ENCODE measurements around the gene HMCES. TPM values are rescaled to one million over a fixed set of nuclear protein-coding genes. Genes with fewer than 3 reads are reported as not detected.

HMCES gene
- polyA plus RNA-seq, 1 of the 3 experiments (the other 2 are of a cell fraction), result 32.4 TPM

DNA sequence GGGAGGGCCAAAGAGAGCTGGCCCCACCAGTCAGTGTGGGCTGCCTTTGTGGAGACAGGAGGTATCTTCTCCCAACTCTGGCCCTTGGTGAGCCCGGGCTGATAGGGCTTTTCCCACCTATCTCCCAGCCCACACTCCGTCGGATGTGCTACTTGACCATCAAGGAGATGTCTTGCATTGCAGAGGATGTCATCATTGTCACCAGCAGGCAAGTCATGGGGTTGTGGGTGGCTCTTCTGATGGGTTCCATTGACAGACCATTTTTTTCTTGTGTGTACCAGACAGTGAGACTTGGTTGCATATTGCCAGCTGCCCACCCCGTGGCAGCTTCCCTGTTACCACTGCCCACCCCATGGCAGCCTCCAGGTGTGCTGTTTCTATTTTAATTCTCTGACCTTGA is 25.9 kb upstream of the HMCES start:
- TF ChIP-seq MEF2A (IDR thresholded peaks at IDR 0.05; ENCODE audit: borderline replicate concordance, low read depth) (no peak), RFX5 (IDR thresholded peaks at IDR 0.05; ENCODE audit: low read length) (no peak), FOXJ3 (CRISPR knock-in tag; IDR thresholded peaks at IDR 0.05) (no peak), NFIC (IDR thresholded peaks at IDR 0.05; ENCODE audit: borderline replicate concordance) (no peak)
- TF ChIP-seq, protein P1, sequence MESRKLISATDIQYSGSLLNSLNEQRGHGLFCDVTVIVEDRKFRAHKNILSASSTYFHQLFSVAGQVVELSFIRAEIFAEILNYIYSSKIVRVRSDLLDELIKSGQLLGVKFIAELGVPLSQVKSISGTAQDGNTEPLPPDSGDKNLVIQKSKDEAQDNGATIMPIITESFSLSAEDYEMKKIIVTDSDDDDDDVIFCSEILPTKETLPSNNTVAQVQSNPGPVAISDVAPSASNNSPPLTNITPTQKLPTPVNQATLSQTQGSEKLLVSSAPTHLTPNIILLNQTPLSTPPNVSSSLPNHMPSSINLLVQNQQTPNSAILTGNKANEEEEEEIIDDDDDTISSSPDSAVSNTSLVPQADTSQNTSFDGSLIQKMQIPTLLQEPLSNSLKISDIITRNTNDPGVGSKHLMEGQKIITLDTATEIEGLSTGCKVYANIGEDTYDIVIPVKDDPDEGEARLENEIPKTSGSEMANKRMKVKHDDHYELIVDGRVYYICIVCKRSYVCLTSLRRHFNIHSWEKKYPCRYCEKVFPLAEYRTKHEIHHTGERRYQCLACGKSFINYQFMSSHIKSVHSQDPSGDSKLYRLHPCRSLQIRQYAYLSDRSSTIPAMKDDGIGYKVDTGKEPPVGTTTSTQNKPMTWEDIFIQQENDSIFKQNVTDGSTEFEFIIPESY (IDR thresholded peaks at IDR 0.05; ENCODE audit: borderline replicate concordance, low read depth), result no peak
- TF ChIP-seq, protein P2, sequence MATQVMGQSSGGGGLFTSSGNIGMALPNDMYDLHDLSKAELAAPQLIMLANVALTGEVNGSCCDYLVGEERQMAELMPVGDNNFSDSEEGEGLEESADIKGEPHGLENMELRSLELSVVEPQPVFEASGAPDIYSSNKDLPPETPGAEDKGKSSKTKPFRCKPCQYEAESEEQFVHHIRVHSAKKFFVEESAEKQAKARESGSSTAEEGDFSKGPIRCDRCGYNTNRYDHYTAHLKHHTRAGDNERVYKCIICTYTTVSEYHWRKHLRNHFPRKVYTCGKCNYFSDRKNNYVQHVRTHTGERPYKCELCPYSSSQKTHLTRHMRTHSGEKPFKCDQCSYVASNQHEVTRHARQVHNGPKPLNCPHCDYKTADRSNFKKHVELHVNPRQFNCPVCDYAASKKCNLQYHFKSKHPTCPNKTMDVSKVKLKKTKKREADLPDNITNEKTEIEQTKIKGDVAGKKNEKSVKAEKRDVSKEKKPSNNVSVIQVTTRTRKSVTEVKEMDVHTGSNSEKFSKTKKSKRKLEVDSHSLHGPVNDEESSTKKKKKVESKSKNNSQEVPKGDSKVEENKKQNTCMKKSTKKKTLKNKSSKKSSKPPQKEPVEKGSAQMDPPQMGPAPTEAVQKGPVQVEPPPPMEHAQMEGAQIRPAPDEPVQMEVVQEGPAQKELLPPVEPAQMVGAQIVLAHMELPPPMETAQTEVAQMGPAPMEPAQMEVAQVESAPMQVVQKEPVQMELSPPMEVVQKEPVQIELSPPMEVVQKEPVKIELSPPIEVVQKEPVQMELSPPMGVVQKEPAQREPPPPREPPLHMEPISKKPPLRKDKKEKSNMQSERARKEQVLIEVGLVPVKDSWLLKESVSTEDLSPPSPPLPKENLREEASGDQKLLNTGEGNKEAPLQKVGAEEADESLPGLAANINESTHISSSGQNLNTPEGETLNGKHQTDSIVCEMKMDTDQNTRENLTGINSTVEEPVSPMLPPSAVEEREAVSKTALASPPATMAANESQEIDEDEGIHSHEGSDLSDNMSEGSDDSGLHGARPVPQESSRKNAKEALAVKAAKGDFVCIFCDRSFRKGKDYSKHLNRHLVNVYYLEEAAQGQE (IDR thresholded peaks at IDR 0.05; ENCODE audit: low read depth, low read length), result no peak
- Histone ChIP-seq H3K9me3 (no peaks in the 10 kb centered on the region), H4K20me1 (ENCODE audit: insufficient read depth) (0 out of 2 replicates have a peak, but pooled peaks cover 4% of the 10 kb centered on the region), H3K27ac (ENCODE audit: low read depth in 2 of 2, low read length in 1 of 2) (no peak overlapping the region), H3K4me3 (ENCODE audit: low read depth in 2 of 2, low read length in 1 of 2) (no peak overlapping the region), H3K4me1 (ENCODE audit: control insufficient read depth in 1 of 2, insufficient read depth in 2 of 2, low read depth in 1 of 2, low read length in 1 of 2) (peaks cover 0 to 13% of the 10 kb centered on the region in 2 experiments; a peak in 1 of 4 replicates), H3K9ac (no peak overlapping the region), H3K79me2 (ENCODE audit: insufficient read depth) (peaks cover 80% of the 10 kb centered on the region), H3K27me3 (ENCODE audit: insufficient read depth) (no peaks in the 10 kb centered on the region), H3K36me3 (replicated peaks in 1 of 2; ENCODE audit: control insufficient read depth in 1 of 2, insufficient read depth in 2 of 2, low read length in 1 of 2) (peaks cover 45 to 64% of the 10 kb centered on the region in 2 experiments), H3K9me2 (no peaks in the 10 kb centered on the region), H2AFZ (ENCODE audit: low read depth) (no peak overlapping the region), H3F3A (replicated peaks; ENCODE audit: insufficient read depth) (no peaks in the 10 kb centered on the region), H3K4me2 (no peak overlapping the region)
- POLR2A ChIA-PET, result no interaction called here
- 87% methylated on average over 3 of the region's 4 CpGs for WGBS (ENCODE audit: low lambda C conversion rate)
- CTCF ChIA-PET, result interaction anchor here (0.7 to 2.2 kb wide), 4 partner anchors 17 to 282 kb away, joined by 3 to 7 read pairs (median 3); no protein-coding TSS in a partner anchor
- no peak for DNase-seq

DNA sequence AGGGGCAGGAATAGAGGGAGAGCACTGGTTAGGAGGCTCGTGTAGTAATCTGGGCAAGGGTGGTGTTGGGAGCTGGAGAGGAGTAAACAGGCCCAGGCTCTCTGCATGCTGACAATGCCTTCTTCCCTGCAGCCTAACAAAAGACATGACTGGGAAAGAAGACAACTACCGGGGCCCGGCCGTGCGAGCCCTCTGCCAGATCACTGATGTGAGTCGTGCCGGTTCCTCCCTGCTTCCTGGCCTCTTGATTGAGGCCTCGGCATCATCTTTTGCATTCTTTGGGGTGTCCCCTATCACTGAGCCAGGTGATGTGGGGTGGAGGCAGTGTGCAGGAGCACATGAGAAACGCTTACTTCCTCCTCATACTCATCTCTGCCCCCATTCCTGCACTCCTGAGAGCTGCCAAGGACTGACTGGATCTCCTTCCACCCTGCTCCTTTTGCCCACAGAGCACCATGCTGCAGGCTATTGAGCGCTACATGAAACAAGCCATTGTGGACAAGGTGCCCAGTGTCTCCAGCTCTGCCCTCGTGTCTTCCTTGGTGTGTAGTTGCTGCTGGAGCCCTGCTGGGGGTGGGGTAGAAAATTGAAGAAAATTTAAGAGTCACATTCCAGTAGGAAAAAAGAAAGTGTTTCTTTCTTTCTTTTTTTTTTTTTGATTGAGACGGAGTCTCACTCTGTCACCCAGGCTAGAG is 24.0 kb upstream of the HMCES start:
- no peak for DNase-seq
- Histone ChIP-seq H3K4me2 (no peak overlapping the region), H3K4me1 (ENCODE audit: control insufficient read depth in 1 of 2, insufficient read depth in 2 of 2, low read depth in 1 of 2, low read length in 1 of 2) (peaks cover 0 to 8% of the 10 kb centered on the region in 2 experiments; a peak in 1 of 4 replicates), H3K79me2 (ENCODE audit: insufficient read depth) (peaks cover 65% of the 10 kb centered on the region), H2AFZ (ENCODE audit: low read depth) (no peak overlapping the region), H4K20me1 (ENCODE audit: insufficient read depth) (0 out of 2 replicates have a peak, but pooled peaks cover 4% of the 10 kb centered on the region), H3F3A (replicated peaks; ENCODE audit: insufficient read depth) (no peaks in the 10 kb centered on the region), H3K9ac (no peak overlapping the region), H3K27ac (ENCODE audit: low read depth in 2 of 2, low read length in 1 of 2) (no peak overlapping the region), H3K9me3 (no peaks in the 10 kb centered on the region), H3K27me3 (ENCODE audit: insufficient read depth) (no peaks in the 10 kb centered on the region), H3K36me3 (replicated peaks in 1 of 2; ENCODE audit: control insufficient read depth in 1 of 2, insufficient read depth in 2 of 2, low read length in 1 of 2) (peaks cover 53 to 77% of the 10 kb centered on the region in 2 experiments), H3K4me3 (ENCODE audit: low read depth in 2 of 2, low read length in 1 of 2) (no peak overlapping the region), H3K9me2 (no peaks in the 10 kb centered on the region)
- TF ChIP-seq EZH2phosphoT487 (IDR thresholded peaks at IDR 0.05; ENCODE audit: borderline replicate concordance, low read depth), result no peak
- TF ChIP-seq, protein P3, sequence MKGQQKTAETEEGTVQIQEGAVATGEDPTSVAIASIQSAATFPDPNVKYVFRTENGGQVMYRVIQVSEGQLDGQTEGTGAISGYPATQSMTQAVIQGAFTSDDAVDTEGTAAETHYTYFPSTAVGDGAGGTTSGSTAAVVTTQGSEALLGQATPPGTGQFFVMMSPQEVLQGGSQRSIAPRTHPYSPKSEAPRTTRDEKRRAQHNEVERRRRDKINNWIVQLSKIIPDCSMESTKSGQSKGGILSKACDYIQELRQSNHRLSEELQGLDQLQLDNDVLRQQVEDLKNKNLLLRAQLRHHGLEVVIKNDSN (IDR thresholded peaks at IDR 0.05; ENCODE audit: borderline replicate concordance, low read depth), result no peak
- 96% methylated on average over 9 of the region's 12 CpGs for WGBS (ENCODE audit: low lambda C conversion rate)
- ChIA-PET POLR2A (interaction anchor here (1.0 kb wide), 1 partner anchor 72 kb away, joined by 3 read pairs; no protein-coding TSS in a partner anchor), CTCF (interaction anchor here (2.3 to 3.9 kb wide), 2 partner anchors 8 to 284 kb away, joined by 7 to 16 read pairs; no protein-coding TSS in a partner anchor)
